NT2/D1 (cell line): Measurements from ENCODE around the gene LRBA.

Experiments used
- YY1 ChIP-seq: IDR thresholded peaks from 2 replicates; pipeline ENCODE4 v1.6.1; 2011; ENCODE audit not compliant: insufficient read length, insufficient read depth
- ZNF274 ChIP-seq: IDR thresholded peaks from 2 replicates; pipeline ENCODE4 v1.6.1; 2011; ENCODE audit warnings: mild to moderate bottlenecking, low read depth, low read length

GRCh38 chr4:150543042-150543441 is 472.0 kb downstream of the LRBA start:
- TF ChIP-seq ZNF274 (no peak), YY1 (no peak)
